ENCODE measurements around the gene ALOX15B.

DNA sequence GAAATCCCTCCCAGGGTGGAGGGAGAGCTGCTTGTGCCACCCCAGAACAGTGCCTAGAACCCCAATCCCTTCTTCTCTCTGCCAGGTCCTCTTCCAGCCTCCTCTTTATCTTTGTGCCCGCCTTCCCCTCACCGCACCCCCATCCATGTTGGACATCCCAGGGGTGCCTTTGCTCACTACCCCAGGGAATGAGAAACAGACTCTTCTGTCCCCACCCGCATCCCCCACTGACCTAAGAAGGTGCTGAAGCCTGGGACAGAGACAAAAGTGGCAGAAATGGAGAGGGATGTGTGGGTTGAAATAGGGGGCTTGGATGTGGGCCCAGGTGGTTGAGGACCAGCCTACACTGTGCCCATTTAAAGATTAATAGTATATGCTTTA, 17.0 kb downstream of the ALOX15B start:
- TF ChIP-seq, protein P1, sequence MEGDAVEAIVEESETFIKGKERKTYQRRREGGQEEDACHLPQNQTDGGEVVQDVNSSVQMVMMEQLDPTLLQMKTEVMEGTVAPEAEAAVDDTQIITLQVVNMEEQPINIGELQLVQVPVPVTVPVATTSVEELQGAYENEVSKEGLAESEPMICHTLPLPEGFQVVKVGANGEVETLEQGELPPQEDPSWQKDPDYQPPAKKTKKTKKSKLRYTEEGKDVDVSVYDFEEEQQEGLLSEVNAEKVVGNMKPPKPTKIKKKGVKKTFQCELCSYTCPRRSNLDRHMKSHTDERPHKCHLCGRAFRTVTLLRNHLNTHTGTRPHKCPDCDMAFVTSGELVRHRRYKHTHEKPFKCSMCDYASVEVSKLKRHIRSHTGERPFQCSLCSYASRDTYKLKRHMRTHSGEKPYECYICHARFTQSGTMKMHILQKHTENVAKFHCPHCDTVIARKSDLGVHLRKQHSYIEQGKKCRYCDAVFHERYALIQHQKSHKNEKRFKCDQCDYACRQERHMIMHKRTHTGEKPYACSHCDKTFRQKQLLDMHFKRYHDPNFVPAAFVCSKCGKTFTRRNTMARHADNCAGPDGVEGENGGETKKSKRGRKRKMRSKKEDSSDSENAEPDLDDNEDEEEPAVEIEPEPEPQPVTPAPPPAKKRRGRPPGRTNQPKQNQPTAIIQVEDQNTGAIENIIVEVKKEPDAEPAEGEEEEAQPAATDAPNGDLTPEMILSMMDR (conservative IDR thresholded peaks at IDR 0.05 in 1 of 2, IDR thresholded peaks at IDR 0.05 in 1 of 2; ENCODE audit: low read depth in 1 of 2, low read length in 2 of 2) = no peak
- TF ChIP-seq EZH2 (IDR thresholded peaks at IDR 0.05; ENCODE audit: low read length, missing control alignments) = no peak
